Measurements from ENCODE around the gene TSHZ1. TPM values are rescaled to one million over a fixed set of nuclear protein-coding genes. Genes with fewer than 3 reads are reported as not detected.

TSHZ1 gene
- total RNA-seq, 1 experiment from 2014 or later, result 9.7 TPM

- no TSS peak for BruUV-seq (replicated peaks)
- Mint-ChIP-seq H3K4me1 (ENCODE audit: insufficient read depth, unreplicated experiment) (peaks cover 5% of the 10 kb centered on the region), H3K27ac (ENCODE audit: low read depth, unreplicated experiment) (no peak overlapping the region), H3K36me3 (ENCODE audit: insufficient read depth, unreplicated experiment) (peaks cover 4% of the 10 kb centered on the region), H3K9me3 (ENCODE audit: unreplicated experiment) (no peaks in the 10 kb centered on the region), H3K4me3 (ENCODE audit: unreplicated experiment) (no peak overlapping the region), H3K27me3 (ENCODE audit: insufficient read depth, unreplicated experiment) (no peaks in the 10 kb centered on the region)
- intact Hi-C loops (cut with micrococcal nuclease), result no loop called here
- ChIA-PET CTCF (interaction anchor here (0.6 to 0.9 kb wide), 2 partner anchors 60 to 310 kb away, joined by 3 read pairs; no protein-coding TSS in a partner anchor), POLR2A (interaction anchor here (0.9 to 1.5 kb wide), 2 partner anchors 17 to 18 kb away, joined by 3 to 4 read pairs; no protein-coding TSS in a partner anchor)
- no peak for DNase-seq (ENCODE audit: unreplicated experiment)
- TF ChIP-seq, protein P1, sequence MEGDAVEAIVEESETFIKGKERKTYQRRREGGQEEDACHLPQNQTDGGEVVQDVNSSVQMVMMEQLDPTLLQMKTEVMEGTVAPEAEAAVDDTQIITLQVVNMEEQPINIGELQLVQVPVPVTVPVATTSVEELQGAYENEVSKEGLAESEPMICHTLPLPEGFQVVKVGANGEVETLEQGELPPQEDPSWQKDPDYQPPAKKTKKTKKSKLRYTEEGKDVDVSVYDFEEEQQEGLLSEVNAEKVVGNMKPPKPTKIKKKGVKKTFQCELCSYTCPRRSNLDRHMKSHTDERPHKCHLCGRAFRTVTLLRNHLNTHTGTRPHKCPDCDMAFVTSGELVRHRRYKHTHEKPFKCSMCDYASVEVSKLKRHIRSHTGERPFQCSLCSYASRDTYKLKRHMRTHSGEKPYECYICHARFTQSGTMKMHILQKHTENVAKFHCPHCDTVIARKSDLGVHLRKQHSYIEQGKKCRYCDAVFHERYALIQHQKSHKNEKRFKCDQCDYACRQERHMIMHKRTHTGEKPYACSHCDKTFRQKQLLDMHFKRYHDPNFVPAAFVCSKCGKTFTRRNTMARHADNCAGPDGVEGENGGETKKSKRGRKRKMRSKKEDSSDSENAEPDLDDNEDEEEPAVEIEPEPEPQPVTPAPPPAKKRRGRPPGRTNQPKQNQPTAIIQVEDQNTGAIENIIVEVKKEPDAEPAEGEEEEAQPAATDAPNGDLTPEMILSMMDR (IDR thresholded peaks at IDR 0.05; ENCODE audit: unreplicated experiment), result no peak
These were observed 18.8 kb downstream of the TSHZ1 start for GRCh38 chr18:75229437-75229836.

GRCh38 chr18:75230163-75231052, 19.8 kb downstream of the TSHZ1 start:
- Mint-ChIP-seq H3K36me3 (ENCODE audit: insufficient read depth, unreplicated experiment) (peaks cover 4% of the 10 kb centered on the region), H3K4me3 (ENCODE audit: unreplicated experiment) (no peak overlapping the region), H3K27me3 (ENCODE audit: insufficient read depth, unreplicated experiment) (no peaks in the 10 kb centered on the region), H3K27ac (ENCODE audit: low read depth, unreplicated experiment) (no peak overlapping the region), H3K4me1 (ENCODE audit: insufficient read depth, unreplicated experiment) (peaks cover 5% of the 10 kb centered on the region), H3K9me3 (ENCODE audit: unreplicated experiment) (no peaks in the 10 kb centered on the region)
- TF ChIP-seq, protein P1 (IDR thresholded peaks at IDR 0.05; ENCODE audit: unreplicated experiment), result no peak
- POLR2A ChIA-PET, result interaction anchor here (0.9 to 3.0 kb wide), 3 partner anchors 16 to 21 kb away, joined by 3 to 9 read pairs (median 4); partner anchors contain the start of genes PTGR3 and TSHZ1
- CTCF ChIA-PET, result interaction anchor here (0.6 to 0.9 kb wide), 5 partner anchors 10 to 311 kb away, joined by 3 read pairs; no protein-coding TSS in a partner anchor
- BruUV-seq (replicated peaks), result no TSS peak
- intact Hi-C loops (cut with micrococcal nuclease), result no loop called here
- no peak for DNase-seq (ENCODE audit: unreplicated experiment)

DNA sequence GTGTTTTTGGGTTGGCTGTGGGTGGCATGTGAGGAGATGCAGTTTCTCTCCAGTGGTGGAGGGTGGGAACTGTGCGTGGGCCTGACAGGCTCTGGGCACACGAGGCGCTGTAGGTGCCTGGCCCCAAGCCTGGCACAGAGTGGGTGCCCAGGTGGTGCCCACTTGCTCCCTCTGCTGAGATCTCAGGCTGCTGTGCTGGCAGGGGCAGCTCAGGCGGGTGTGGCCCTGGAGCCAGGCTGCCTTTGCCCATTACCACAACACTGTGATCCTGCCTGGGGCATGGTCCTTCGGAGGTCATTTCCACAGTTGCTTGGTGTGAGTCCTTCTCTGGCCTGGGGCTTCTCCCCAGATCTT, 20.4 kb downstream of the TSHZ1 start:
- CTCF ChIA-PET, result no interaction called here
- peaks cover 11% of the 10 kb centered on the region for H3K36me3 Mint-ChIP-seq (ENCODE audit: insufficient read depth, unreplicated experiment)
- no peaks in the 10 kb centered on the region for H3K27me3 Mint-ChIP-seq (ENCODE audit: insufficient read depth, unreplicated experiment)
- BruUV-seq (replicated peaks), result no TSS peak
- H3K4me3 Mint-ChIP-seq (ENCODE audit: unreplicated experiment), result no peak overlapping the region
- no peaks in the 10 kb centered on the region for H3K9me3 Mint-ChIP-seq (ENCODE audit: unreplicated experiment)
- POLR2A ChIA-PET, result interaction anchor here (3.0 kb wide), 1 partner anchor 21 kb away, joined by 9 read pairs; the partner anchor contains the start of genes PTGR3 and TSHZ1
- intact Hi-C loops (cut with micrococcal nuclease), result no loop called here
- H3K4me1 Mint-ChIP-seq (ENCODE audit: insufficient read depth, unreplicated experiment), result peaks cover 5% of the 10 kb centered on the region
- DNase-seq (ENCODE audit: unreplicated experiment), result no peak
- no peak overlapping the region for H3K27ac Mint-ChIP-seq (ENCODE audit: low read depth, unreplicated experiment)
- TF ChIP-seq, protein P1 (IDR thresholded peaks at IDR 0.05; ENCODE audit: unreplicated experiment), result no peak

GRCh38 chr18:75234901-75235300, 24.3 kb downstream of the TSHZ1 start:
- Mint-ChIP-seq H3K27ac (ENCODE audit: low read depth, unreplicated experiment) (no peak overlapping the region), H3K4me3 (ENCODE audit: unreplicated experiment) (no peak overlapping the region), H3K27me3 (ENCODE audit: insufficient read depth, unreplicated experiment) (no peaks in the 10 kb centered on the region), H3K36me3 (ENCODE audit: insufficient read depth, unreplicated experiment) (peaks cover 7% of the 10 kb centered on the region), H3K4me1 (ENCODE audit: insufficient read depth, unreplicated experiment) (no peaks in the 10 kb centered on the region), H3K9me3 (ENCODE audit: unreplicated experiment) (no peaks in the 10 kb centered on the region)
- no TSS peak for BruUV-seq (replicated peaks)
- TF ChIP-seq, protein P1 (IDR thresholded peaks at IDR 0.05; ENCODE audit: unreplicated experiment), result no peak
- intact Hi-C loops (cut with micrococcal nuclease), result no loop called here
- DNase-seq (ENCODE audit: unreplicated experiment), result no peak
- CTCF ChIA-PET, result no interaction called here
- POLR2A ChIA-PET, result no interaction called here
